H1 (cell line): Measurements from ENCODE around the gene MAGI1. TPM values are rescaled to one million over a fixed set of nuclear protein-coding genes. Genes with fewer than 3 reads are reported as not detected.

Experiments used
- CTCF ChIA-PET: fragments of 300-600 bp; sonication (Branson Sonifier 250); formaldehyde crosslinking; loops from one replicate; lab custom pipeline; 2021; ENCODE audit not compliant: partially characterized antibody; lab: Charles Lee
- POLR2A ChIA-PET: fragments of 300-600 bp; sonication (Branson Sonifier 250); formaldehyde crosslinking; loops from one replicate; lab custom pipeline; 2021; ENCODE audit warnings: inconsistent platforms; ENCODE audit not compliant: partially characterized antibody; lab: Charles Lee
- DNase-seq, 2 experiments: peaks; one replicate each; pipeline versions ENCODE4 v3.0.0 to v3.0.0-alpha.2; 2010 to 2022; ENCODE audit warnings: low spot score in 2 of 2, low read depth in 1 of 2, mixed read lengths in 1 of 2
- FAIRE-seq: peaks from 2 replicates; lab custom pipeline; 2011; peaks lifted over from hg19 to GRCh38; lab: Jason Lieb, UNC
- H2AFZ ChIP-seq: 2 replicates; pipeline ENCODE4 v1.8.1; 2012; ENCODE audit warnings: low read length, inconsistent platforms
- H2AK5ac ChIP-seq: 2 replicates; pipeline ENCODE4 v1.6.1; 2013; ENCODE audit warnings: low read depth, low read length
- H2BK120ac ChIP-seq: replicated peaks from 2 replicates; pipeline ENCODE3; 2013; ENCODE audit warnings: low read depth, low read length, inconsistent platforms
- H2BK12ac ChIP-seq: 2 replicates; pipeline ENCODE4 v1.6.1; 2013; ENCODE audit warnings: low read depth, low read length
- H2BK15ac ChIP-seq: 2 replicates; pipeline ENCODE4 v1.6.1; 2013; ENCODE audit warnings: low read length
- H2BK20ac ChIP-seq: 2 replicates; pipeline ENCODE4 v1.6.1; 2013; ENCODE audit warnings: low read length
- H2BK5ac ChIP-seq: 2 replicates; pipeline ENCODE4 v1.6.1; 2013; ENCODE audit warnings: low read depth, low read length
- H3K14ac ChIP-seq: 2 replicates; pipeline ENCODE4 v1.6.1; 2013; ENCODE audit warnings: inconsistent platforms; ENCODE audit not compliant: insufficient read length
- H3K18ac ChIP-seq: 2 replicates; pipeline ENCODE4 v1.6.1; 2013; ENCODE audit warnings: low read length; ENCODE audit errors: extremely low read depth
- H3K23ac ChIP-seq: 2 replicates; pipeline ENCODE4 v1.6.1; 2013; ENCODE audit warnings: inconsistent platforms; ENCODE audit not compliant: insufficient read length
- H3K23me2 ChIP-seq: 2 replicates; pipeline ENCODE4 v1.6.1; 2013; ENCODE audit warnings: low read depth, low read length
- H3K27ac ChIP-seq: 2 replicates; pipeline ENCODE4 v1.6.1; 2011; ENCODE audit warnings: low read depth, low read length, inconsistent platforms
- H3K27me3 ChIP-seq, 4 experiments: replicated peaks in 1 of 4; 1 replicate in 1 of 4; 2 replicates in 3 of 4; pipeline versions ENCODE4 v1.6.1 to v1.8.1; 2011 to 2013; ENCODE audit warnings: low read length in 3 of 4, mild to moderate bottlenecking in 3 of 4, inconsistent platforms in 2 of 4, mixed read lengths in 2 of 4, moderate library complexity in 1 of 4; ENCODE audit not compliant: control insufficient read depth in 3 of 4, insufficient read depth in 3 of 4; ENCODE audit errors: extremely low read depth in 1 of 4
- H3K36me3 ChIP-seq, 4 experiments: 2 replicates each; pipeline versions ENCODE4 v1.6.1 to v1.8.1; 2011 to 2013; ENCODE audit warnings: mild to moderate bottlenecking in 4 of 4, low read length in 3 of 4, moderate library complexity in 2 of 4, control low read depth in 1 of 4, inconsistent platforms in 1 of 4; ENCODE audit not compliant: insufficient read depth in 4 of 4, control insufficient read depth in 2 of 4
- H3K4ac ChIP-seq: replicated peaks from 2 replicates; pipeline ENCODE3; 2013; ENCODE audit warnings: low read length, low read depth, mixed read lengths, inconsistent platforms; ENCODE audit not compliant: insufficient read length
- H3K4me1 ChIP-seq, 4 experiments: replicated peaks in 1 of 4; 1 replicate in 1 of 4; 2 replicates in 3 of 4; pipeline versions ENCODE4 v1.6.1 to v1.8.1; 2011 to 2013; ENCODE audit warnings: low read length in 3 of 4, inconsistent platforms in 2 of 4, mixed read lengths in 1 of 4; ENCODE audit not compliant: insufficient read depth in 4 of 4, control insufficient read depth in 3 of 4
- H3K4me2 ChIP-seq, 2 experiments: 2 replicates each; pipeline versions ENCODE4 v1.6.1 to v1.8.1; 2011 to 2013; ENCODE audit warnings: low read depth in 2 of 2, low read length in 2 of 2, control low read depth in 1 of 2, inconsistent platforms in 1 of 2, mild to moderate bottlenecking in 1 of 2; ENCODE audit not compliant: insufficient read depth in 1 of 2
- H3K4me3 ChIP-seq, 4 experiments: fragments of 200-600, 300-600 bp in 1 of 4; sonication (generic), shearing (Covaris generic), sonication (Bioruptor Twin) in 1 of 4; 2 replicates each; pipeline versions ENCODE4 v1.5.1 to v1.8.1; 2011 to 2016; ENCODE audit warnings: low read length in 4 of 4, low read depth in 3 of 4, control low read depth in 2 of 4, inconsistent platforms in 2 of 4, mild to moderate bottlenecking in 2 of 4, mixed read lengths in 1 of 4, moderate library complexity in 1 of 4; ENCODE audit not compliant: insufficient read depth in 2 of 4; ENCODE audit errors: extremely low read depth in 1 of 4
- H3K56ac ChIP-seq: replicated peaks from 2 replicates; pipeline ENCODE3; 2013; ENCODE audit warnings: low read depth, mild to moderate bottlenecking, mixed read lengths, low read length, inconsistent platforms; ENCODE audit not compliant: insufficient read length
- H3K79me1 ChIP-seq: 2 replicates; pipeline ENCODE4 v1.6.1; 2013; ENCODE audit warnings: low read depth, low read length, control low read depth
- H3K79me2 ChIP-seq, 2 experiments: 2 replicates each; pipeline versions ENCODE4 v1.6.1 to v1.8.1; 2012 to 2013; ENCODE audit warnings: low read length in 2 of 2, mild to moderate bottlenecking in 2 of 2, inconsistent platforms in 1 of 2; ENCODE audit not compliant: insufficient read depth in 2 of 2, control insufficient read depth in 1 of 2
- H3K9ac ChIP-seq, 4 experiments: replicated peaks in 1 of 4; 1 replicate in 1 of 4; 2 replicates in 3 of 4; pipeline versions ENCODE4 v1.6.1 to v1.8.1; 2011 to 2013; ENCODE audit warnings: low read depth in 3 of 4, low read length in 3 of 4, control low read depth in 2 of 4, mild to moderate bottlenecking in 2 of 4, moderate library complexity in 2 of 4, inconsistent platforms in 1 of 4; ENCODE audit errors: extremely low read depth in 1 of 4
- H3K9me3 ChIP-seq, 2 experiments: 2 replicates each; pipeline versions ENCODE4 v1.6.1 to v1.8.1; 2012 to 2013; ENCODE audit warnings: mild to moderate bottlenecking in 2 of 2, moderate library complexity in 2 of 2, control low read depth in 1 of 2, inconsistent platforms in 1 of 2, low read depth in 1 of 2, low read length in 1 of 2, mixed read lengths in 1 of 2; ENCODE audit not compliant: insufficient read depth in 2 of 2
- H4K20me1 ChIP-seq, 2 experiments: replicated peaks in 1 of 2; 2 replicates each; pipeline versions ENCODE3 to v1.8.1; 2011 to 2013; ENCODE audit warnings: inconsistent platforms in 2 of 2, low read length in 2 of 2, mild to moderate bottlenecking in 1 of 2; ENCODE audit not compliant: insufficient read depth in 2 of 2, control insufficient read depth in 1 of 2
- H4K5ac ChIP-seq: 2 replicates; pipeline ENCODE4 v1.6.1; 2013; ENCODE audit warnings: low read length, low read depth, mixed read lengths, inconsistent platforms; ENCODE audit not compliant: insufficient read length
- H4K8ac ChIP-seq: 2 replicates; pipeline ENCODE4 v1.8.0; 2013; ENCODE audit warnings: mild to moderate bottlenecking, moderate library complexity, low read length, inconsistent platforms; ENCODE audit not compliant: insufficient read depth; ENCODE audit errors: extremely low read depth
- H4K91ac ChIP-seq: replicated peaks from 2 replicates; pipeline ENCODE3; 2013; ENCODE audit warnings: low read length, mixed read lengths, inconsistent platforms; ENCODE audit not compliant: insufficient read length
- CBX8 ChIP-seq: fragments of 300-800, 300-1000 bp; sonication (generic); IDR thresholded peaks from 2 replicates; pipeline ENCODE4 v1.7.1; 2016; ENCODE audit warnings: low read depth, low read length, borderline replicate concordance
- CHD1 ChIP-seq: IDR thresholded peaks from 2 replicates; pipeline ENCODE4 v1.6.1; 2012; ENCODE audit warnings: low read depth, low read length, improper control_type of control experiment
- CTBP2 ChIP-seq: IDR thresholded peaks from 2 replicates; pipeline ENCODE4 v1.7.0; 2011; ENCODE audit warnings: borderline replicate concordance, mild to moderate bottlenecking, moderate library complexity, mixed read lengths, low read length; ENCODE audit not compliant: insufficient read depth, insufficient read length
- KDM4A ChIP-seq: IDR thresholded peaks from one replicate; pipeline ENCODE4 v1.7.1; 2012; ENCODE audit warnings: low read depth, mild to moderate bottlenecking, moderate library complexity, low read length, inconsistent platforms; ENCODE audit not compliant: severe bottlenecking
- NRF1 ChIP-seq: IDR thresholded peaks from 2 replicates; pipeline ENCODE4 v1.6.1; 2011; ENCODE audit warnings: mild to moderate bottlenecking, low read depth, low read length, improper control_type of control experiment
- SIRT6 ChIP-seq: IDR thresholded peaks from one replicate; pipeline ENCODE4 v1.7.1; 2012; ENCODE audit warnings: low read length, inconsistent platforms
- SP1 ChIP-seq: IDR thresholded peaks from 2 replicates; pipeline ENCODE4 v1.6.1; 2011; ENCODE audit warnings: low read depth, low read length
- WGBS, 2 experiments: shearing (Covaris generic) in 1 of 2; methylation state at CpG; one replicate each; pipeline versions ENCODE4 v1.1.6 to v1.1.7; 2013 to 2015; ENCODE audit warnings: low lambda C conversion rate in 2 of 2, mixed read lengths in 2 of 2, inconsistent platforms in 1 of 2, low coverage in 1 of 2, missing lambda C conversion rate in 1 of 2; ENCODE audit not compliant: insufficient replicate concordance in 2 of 2, insufficient coverage in 1 of 2, insufficient read length in 1 of 2; ENCODE audit errors: extremely low coverage in 1 of 2, missing lambda C conversion rate in 1 of 2; 5-methylcytosine and 5-hydroxymethylcytosine counted together
- polyA plus RNA-seq, 7 experiments: library from polyadenylated mRNA; depleted of rRNA in 3 of 7; stranded (reverse) in 5 of 7; unstranded in 2 of 7; fragments of >200 nt in 5 of 7; fragments of 200-250 nt in 2 of 7; gene quantifications; 1 replicate in 5 of 7; 2 replicates in 1 of 7; 4 replicates in 1 of 7; pipeline versions ENCODE4 v1.2.1 to v1.2.3, GENCODE V29; 2011 to 2013; ENCODE audit warnings: missing spikeins in 2 of 7, mixed read lengths in 2 of 7
- total RNA-seq: library from RNA; stranded (reverse); fragmentation: NEBNext Ultra II Directional; extraction: Animal tissue kit (Norgen Biotek cat#: 25700); gene quantifications from 2 replicates; pipeline ENCODE4 v1.2.1, GENCODE V29; 2021
- TF ChIP-seq, protein P1 (sequence below): IDR thresholded peaks from 2 replicates; pipeline ENCODE4 v1.6.1; 2011; ENCODE audit warnings: low read length, improper control_type of control experiment
- TF ChIP-seq, protein P2 (sequence below), 3 experiments: IDR thresholded peaks; 1 replicate in 2 of 3; 2 replicates in 1 of 3; pipeline versions ENCODE4 v1.5.1 to v1.6.1; 2011; ENCODE audit warnings: low read length in 3 of 3, mild to moderate bottlenecking in 3 of 3, inconsistent platforms in 2 of 3, low read depth in 1 of 3, moderate library complexity in 1 of 3; ENCODE audit not compliant: insufficient read depth in 1 of 3; ENCODE audit errors: control extremely low read depth in 1 of 3

Gene MAGI1
- total and polyA plus RNA-seq, 2 of the 8 experiments (the other 6 are each of a cell fraction or from before 2014, with no cell fraction given) = 19.8 to 78.0 TPM

DNA sequence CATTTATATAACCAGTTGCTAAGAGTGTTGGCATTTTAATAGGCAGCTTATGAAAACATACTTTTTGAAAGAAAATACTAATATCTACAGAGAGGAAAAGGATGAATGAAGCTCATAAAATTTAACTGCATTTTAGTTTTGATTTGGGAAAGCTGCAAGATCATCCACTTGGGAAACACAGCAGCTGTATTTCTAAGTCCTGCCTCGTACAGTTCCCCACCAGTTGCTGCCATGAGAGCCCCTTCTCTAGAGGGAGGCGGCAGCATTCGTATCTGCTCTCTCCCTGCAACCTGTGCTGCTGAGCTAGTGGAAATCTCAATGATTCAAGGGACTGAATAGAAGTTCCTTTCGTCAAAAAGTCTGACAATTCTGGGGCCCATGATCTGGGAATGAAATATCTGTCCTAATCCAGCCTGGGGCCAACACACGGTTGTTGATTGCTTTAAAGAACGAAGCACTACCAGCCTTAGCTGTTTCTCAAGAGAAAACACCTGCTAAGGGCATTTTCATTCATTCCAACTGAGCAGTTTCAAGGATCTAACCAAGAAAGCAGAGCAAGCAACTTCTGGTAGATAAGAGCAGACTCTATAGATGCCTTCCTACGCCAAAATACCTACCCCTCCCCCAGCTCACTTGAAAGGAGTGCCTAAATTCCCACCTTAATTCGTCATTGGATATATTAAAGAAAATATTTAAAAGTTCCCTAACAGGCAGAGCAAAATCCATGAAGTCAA lies 223.7 kb downstream of the MAGI1 start:
- H3K56ac ChIP-seq = no peak overlapping the region
- peaks cover 0 to 6% of the 10 kb centered on the region in 2 experiments; a peak in 2 of 4 replicates for H3K79me2 ChIP-seq
- H3K36me3 ChIP-seq = no peaks in the 10 kb centered on the region
- H3K27me3 ChIP-seq = no peaks in the 10 kb centered on the region
- no peaks in the 10 kb centered on the region for H3K23me2 ChIP-seq
- no peak overlapping the region for H2BK20ac ChIP-seq
- DNase-seq (no peak), FAIRE-seq (no peak)
- no peak overlapping the region for H3K18ac ChIP-seq
- H2BK120ac ChIP-seq = no peak overlapping the region
- H3K23ac ChIP-seq = no peak overlapping the region
- no peak overlapping the region; a peak in 1 of 7 replicates for H3K9ac ChIP-seq
- H3K4me3 ChIP-seq = no peak overlapping the region
- H3K79me1 ChIP-seq = no peaks in the 10 kb centered on the region; the same call in 1 of the 2 replicates
- ChIA-PET CTCF (interaction anchor here (1.5 kb wide), 1 partner anchor 18 kb away, joined by 4 read pairs; no protein-coding TSS in a partner anchor), POLR2A (no interaction called here)
- H4K91ac ChIP-seq = no peak overlapping the region
- H2BK5ac ChIP-seq = no peak overlapping the region
- H4K20me1 ChIP-seq = peaks cover 0 to 7% of the 10 kb centered on the region in 2 experiments
- H4K5ac ChIP-seq = no peak overlapping the region
- peak overlapping the region in 1 of 2 experiments; percentile 22; a peak in 1 of 4 replicates for H3K4me2 ChIP-seq
- H2AK5ac ChIP-seq = no peak overlapping the region
- H2AFZ ChIP-seq = no peak overlapping the region
- no peak overlapping the region for H3K27ac ChIP-seq
- no peak overlapping the region for H3K4ac ChIP-seq
- no peak overlapping the region for H3K14ac ChIP-seq
- WGBS, 2 experiments = 67% methylated on average over 8 of the region's 8 CpGs; no CpG with 5 or more reads in 1 of the 2 experiments
- no peaks in the 10 kb centered on the region for H3K9me3 ChIP-seq
- H4K8ac ChIP-seq = no peak overlapping the region
- H3K4me1 ChIP-seq = peaks cover 0 to 11% (median 8%) of the 10 kb centered on the region in 4 experiments; a peak in 2 of 7 replicates
- no peak overlapping the region for H2BK12ac ChIP-seq
- TF ChIP-seq, protein P1, sequence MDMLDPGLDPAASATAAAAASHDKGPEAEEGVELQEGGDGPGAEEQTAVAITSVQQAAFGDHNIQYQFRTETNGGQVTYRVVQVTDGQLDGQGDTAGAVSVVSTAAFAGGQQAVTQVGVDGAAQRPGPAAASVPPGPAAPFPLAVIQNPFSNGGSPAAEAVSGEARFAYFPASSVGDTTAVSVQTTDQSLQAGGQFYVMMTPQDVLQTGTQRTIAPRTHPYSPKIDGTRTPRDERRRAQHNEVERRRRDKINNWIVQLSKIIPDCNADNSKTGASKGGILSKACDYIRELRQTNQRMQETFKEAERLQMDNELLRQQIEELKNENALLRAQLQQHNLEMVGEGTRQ = no peak
- TF ChIP-seq CTBP2 (no peak), SIRT6 (no peak), KDM4A (no peak), SP1 (no peak), CHD1 (no peak), NRF1 (no peak), CBX8 (no peak)
- TF ChIP-seq, protein P2, sequence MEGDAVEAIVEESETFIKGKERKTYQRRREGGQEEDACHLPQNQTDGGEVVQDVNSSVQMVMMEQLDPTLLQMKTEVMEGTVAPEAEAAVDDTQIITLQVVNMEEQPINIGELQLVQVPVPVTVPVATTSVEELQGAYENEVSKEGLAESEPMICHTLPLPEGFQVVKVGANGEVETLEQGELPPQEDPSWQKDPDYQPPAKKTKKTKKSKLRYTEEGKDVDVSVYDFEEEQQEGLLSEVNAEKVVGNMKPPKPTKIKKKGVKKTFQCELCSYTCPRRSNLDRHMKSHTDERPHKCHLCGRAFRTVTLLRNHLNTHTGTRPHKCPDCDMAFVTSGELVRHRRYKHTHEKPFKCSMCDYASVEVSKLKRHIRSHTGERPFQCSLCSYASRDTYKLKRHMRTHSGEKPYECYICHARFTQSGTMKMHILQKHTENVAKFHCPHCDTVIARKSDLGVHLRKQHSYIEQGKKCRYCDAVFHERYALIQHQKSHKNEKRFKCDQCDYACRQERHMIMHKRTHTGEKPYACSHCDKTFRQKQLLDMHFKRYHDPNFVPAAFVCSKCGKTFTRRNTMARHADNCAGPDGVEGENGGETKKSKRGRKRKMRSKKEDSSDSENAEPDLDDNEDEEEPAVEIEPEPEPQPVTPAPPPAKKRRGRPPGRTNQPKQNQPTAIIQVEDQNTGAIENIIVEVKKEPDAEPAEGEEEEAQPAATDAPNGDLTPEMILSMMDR (IDR thresholded peaks at IDR 0.05; ENCODE audit: control extremely low read depth in 1 of 3, insufficient read depth in 1 of 3, low read depth in 1 of 3, low read length in 3 of 3) = no peak
- no peak overlapping the region for H2BK15ac ChIP-seq
